ENCODE data around the gene FAM234B. TPM values are rescaled to one million over a fixed set of nuclear protein-coding genes. Genes with fewer than 3 reads are reported as not detected.

FAM234B gene
- total and polyA plus RNA-seq, 2 of the 8 experiments (the other 6 are each of a cell fraction or from before 2014, with no cell fraction given), result 12.5 to 29.1 TPM

DNA sequence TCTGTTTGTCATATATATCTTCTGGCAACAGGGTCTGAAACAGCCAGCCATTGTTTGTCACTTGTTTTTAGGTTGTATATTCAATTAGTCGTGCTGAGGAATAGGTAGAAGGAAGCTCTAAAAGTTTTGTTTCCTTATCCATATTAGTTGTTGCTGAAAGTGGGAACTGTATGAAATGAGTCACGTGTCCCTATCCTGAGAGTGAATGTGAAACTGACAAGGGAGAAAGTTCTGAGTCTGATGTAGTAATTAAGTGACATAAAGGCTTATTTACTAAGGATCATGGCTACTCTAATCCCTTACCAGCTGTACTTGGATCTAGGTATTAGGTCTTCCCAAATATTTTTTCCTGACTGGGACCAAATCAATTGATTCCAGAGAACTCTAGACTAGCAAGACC is 16.4 kb downstream of the FAM234B start:
- H3K4me3 ChIP-seq (ENCODE audit: extremely low read depth in 1 of 4, insufficient read depth in 2 of 4, low read depth in 3 of 4, low read length in 4 of 4), result no peak overlapping the region
- no peak for FAIRE-seq
- no peak overlapping the region for H2BK5ac ChIP-seq (ENCODE audit: low read depth, low read length)
- no peak for DNase-seq (ENCODE audit: low read depth in 1 of 2, low spot score in 2 of 2)
- 88% methylated on average over 2 of the region's 2 CpGs; no CpG with 5 or more reads in 1 of the 2 experiments for WGBS, 2 experiments (ENCODE audit: extremely low coverage in 1 of 2, insufficient coverage in 1 of 2, insufficient read length in 1 of 2, insufficient replicate concordance in 2 of 2, low coverage in 1 of 2, low lambda C conversion rate in 2 of 2, missing lambda C conversion rate in 1 of 2)
- H3K14ac ChIP-seq (ENCODE audit: insufficient read length), result no peak overlapping the region
- no peak for TF ChIP-seq CHD1 (IDR thresholded peaks at IDR 0.05; ENCODE audit: low read depth, low read length)
- no peak for TF ChIP-seq SRF (IDR thresholded peaks at IDR 0.05; ENCODE audit: low read depth, low read length)
- TF ChIP-seq JUND (IDR thresholded peaks at IDR 0.05; ENCODE audit: low read length), result no peak
- TF ChIP-seq NRF1 (IDR thresholded peaks at IDR 0.05; ENCODE audit: low read depth, low read length), result no peak
- no peak for TF ChIP-seq FOSL1 (IDR thresholded peaks at IDR 0.05; ENCODE audit: insufficient read depth, low read depth, low read length)
- TF ChIP-seq EGR1 (IDR thresholded peaks at IDR 0.05; ENCODE audit: borderline replicate concordance, low read depth, low read length), result no peak
- no peak for TF ChIP-seq HDAC2 (IDR thresholded peaks at IDR 0.05; ENCODE audit: borderline replicate concordance in 1 of 2, low read depth in 2 of 2, low read length in 2 of 2)
- TF ChIP-seq TBP (IDR thresholded peaks at IDR 0.05; ENCODE audit: low read depth, low read length), result no peak
- no peak for TF ChIP-seq RBBP5 (IDR thresholded peaks at IDR 0.05; ENCODE audit: borderline replicate concordance, low read depth, low read length)
- H2BK20ac ChIP-seq (ENCODE audit: low read length), result no peak overlapping the region
- no peak overlapping the region for H3K27ac ChIP-seq (ENCODE audit: low read depth, low read length)
- CTCF ChIA-PET (ENCODE audit: partially characterized antibody), result interaction anchor here (0.8 to 5.0 kb wide), 5 partner anchors 16 to 196 kb away, joined by 3 to 16 read pairs (median 3); no protein-coding TSS in a partner anchor
- H2BK120ac ChIP-seq (replicated peaks; ENCODE audit: low read depth, low read length), result no peak overlapping the region
- H3K18ac ChIP-seq (ENCODE audit: extremely low read depth, low read length), result no peak overlapping the region
- no peak overlapping the region for H4K8ac ChIP-seq (ENCODE audit: extremely low read depth, insufficient read depth, low read length)
- no peak overlapping the region for H2BK15ac ChIP-seq (ENCODE audit: low read length)
- no peak overlapping the region for H3K9ac ChIP-seq (replicated peaks in 1 of 4; ENCODE audit: extremely low read depth in 1 of 4, low read depth in 3 of 4, low read length in 3 of 4)
- POLR2A ChIA-PET (ENCODE audit: partially characterized antibody), result no interaction called here
- H3K23me2 ChIP-seq (ENCODE audit: low read depth, low read length), result no peaks in the 10 kb centered on the region
- no peak overlapping the region for H2AFZ ChIP-seq (ENCODE audit: low read length)
- no peak overlapping the region for H3K4ac ChIP-seq (replicated peaks; ENCODE audit: insufficient read length, low read depth, low read length)
- no peaks in the 10 kb centered on the region for H3K79me2 ChIP-seq (ENCODE audit: control insufficient read depth in 1 of 2, insufficient read depth in 2 of 2, low read length in 2 of 2)
- H3K79me1 ChIP-seq (ENCODE audit: low read depth, low read length), result no peaks in the 10 kb centered on the region
- no peak overlapping the region for H4K91ac ChIP-seq (replicated peaks; ENCODE audit: insufficient read length, low read length)
- H2AK5ac ChIP-seq (ENCODE audit: low read depth, low read length), result no peak overlapping the region
- H2BK12ac ChIP-seq (ENCODE audit: low read depth, low read length), result no peak overlapping the region
- H3K4me2 ChIP-seq (ENCODE audit: insufficient read depth in 1 of 2, low read depth in 2 of 2, low read length in 2 of 2), result no peak overlapping the region
- H3K23ac ChIP-seq (ENCODE audit: insufficient read length), result no peak overlapping the region
- H3K4me1 ChIP-seq (replicated peaks in 1 of 4; ENCODE audit: control insufficient read depth in 3 of 4, insufficient read depth in 4 of 4, low read length in 3 of 4), result peaks cover 0 to 3% (median 0%) of the 10 kb centered on the region in 4 experiments; a peak in 2 of 7 replicates
- H4K20me1 ChIP-seq (replicated peaks in 1 of 2; ENCODE audit: control insufficient read depth in 1 of 2, insufficient read depth in 2 of 2, low read length in 2 of 2), result peaks cover 0 to 2% of the 10 kb centered on the region in 2 experiments
- peaks cover 0 to 56% (median 24%) of the 10 kb centered on the region in 4 experiments; a peak in 7 of 8 replicates for H3K36me3 ChIP-seq (ENCODE audit: control insufficient read depth in 2 of 4, insufficient read depth in 4 of 4, low read length in 3 of 4)
- H3K27me3 ChIP-seq (replicated peaks in 1 of 4; ENCODE audit: control insufficient read depth in 3 of 4, extremely low read depth in 1 of 4, insufficient read depth in 3 of 4, low read length in 3 of 4), result no peaks in the 10 kb centered on the region
- H3K9me3 ChIP-seq (ENCODE audit: insufficient read depth in 2 of 2, low read depth in 1 of 2, low read length in 1 of 2), result no peaks in the 10 kb centered on the region
- H3K56ac ChIP-seq (replicated peaks; ENCODE audit: insufficient read length, low read depth, low read length), result no peak overlapping the region
- H4K5ac ChIP-seq (ENCODE audit: insufficient read length, low read depth, low read length), result no peak overlapping the region
